ENCODE results near the gene PRKCA. TPM values are rescaled to one million over a fixed set of nuclear protein-coding genes. Genes with fewer than 3 reads are reported as not detected.

PRKCA gene
- total RNA-seq, 1 experiment from 2014 or later: 20.7 TPM

DNA sequence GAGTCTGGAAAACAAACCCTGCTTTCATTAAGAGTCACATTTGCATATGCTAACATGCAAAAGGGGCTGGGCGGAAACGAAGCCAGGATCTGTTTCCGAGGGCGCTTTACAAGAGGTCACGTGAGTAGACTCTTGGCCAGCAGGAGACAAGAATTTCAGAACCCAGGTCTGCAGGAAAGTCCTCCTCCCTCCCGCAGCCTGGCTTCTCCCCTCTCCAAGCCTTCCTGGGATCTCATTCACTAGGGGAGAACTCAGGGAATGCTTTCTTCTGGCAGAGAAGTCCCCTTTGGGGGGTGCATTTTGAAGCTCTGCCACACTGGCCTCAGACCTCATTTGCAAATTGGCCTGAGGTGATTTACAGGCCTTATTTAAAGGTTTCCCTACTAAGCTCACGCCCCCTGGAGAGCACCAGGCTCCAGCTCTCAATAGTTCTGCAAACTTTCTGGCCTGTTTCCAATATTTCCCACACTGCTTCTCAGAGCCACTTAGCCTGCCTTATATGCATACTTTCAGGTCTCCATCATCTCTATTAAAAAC lies 475.3 kb downstream of the PRKCA start:
- Mint-ChIP-seq H3K4me3 (ENCODE audit: unreplicated experiment) (no peak overlapping the region), H3K9me3 (ENCODE audit: unreplicated experiment) (no peaks in the 10 kb centered on the region), H3K36me3 (ENCODE audit: insufficient read depth, unreplicated experiment) (no peaks in the 10 kb centered on the region), H3K27me3 (ENCODE audit: insufficient read depth, unreplicated experiment) (no peaks in the 10 kb centered on the region), H3K4me1 (ENCODE audit: insufficient read depth, unreplicated experiment) (no peaks in the 10 kb centered on the region), H3K27ac (ENCODE audit: low read depth, unreplicated experiment) (no peak overlapping the region)
- ChIA-PET POLR2A (no interaction called here), CTCF (interaction anchor here (0.6 kb wide), 1 partner anchor 49 kb away, joined by 3 read pairs; no protein-coding TSS in a partner anchor)
- intact Hi-C loops (cut with micrococcal nuclease): no loop called here
- BruUV-seq (replicated peaks): no TSS peak
- DNase-seq (ENCODE audit: unreplicated experiment): no peak
- no peak for TF ChIP-seq CTCF (IDR thresholded peaks at IDR 0.05; ENCODE audit: unreplicated experiment)

DNA sequence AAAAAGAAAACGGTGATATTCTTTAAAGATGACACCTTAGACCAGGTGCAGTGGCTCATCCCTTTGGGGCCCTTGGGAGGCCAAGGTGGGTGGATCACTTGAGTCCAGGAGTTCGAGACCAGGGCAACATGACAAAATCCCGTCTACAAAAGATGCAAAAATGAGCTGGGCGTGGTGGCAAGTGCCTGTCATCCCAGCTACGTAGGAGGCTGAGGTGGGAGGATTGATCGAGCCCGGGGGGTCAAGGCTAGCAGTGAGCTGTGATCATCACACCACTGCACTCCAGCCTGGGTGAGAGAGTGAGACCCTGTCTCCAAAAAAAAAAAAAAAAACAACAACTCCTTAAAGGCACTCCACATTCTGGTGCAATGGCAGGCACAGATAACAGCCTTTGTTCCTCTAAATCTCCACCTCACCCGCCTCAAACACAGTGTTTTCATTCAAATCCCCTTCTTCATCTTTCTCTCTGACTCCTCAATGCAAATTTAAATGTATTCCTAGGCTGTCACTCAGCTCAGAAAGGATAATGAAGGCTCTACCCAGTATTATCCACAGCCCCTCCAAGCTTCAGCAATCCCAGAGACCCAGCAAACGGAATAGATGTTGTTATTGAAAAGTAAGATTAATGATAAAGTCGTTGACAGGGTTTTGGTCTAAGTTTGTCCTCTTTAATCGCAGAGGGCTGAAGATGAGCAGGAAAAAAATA lies 476.3 kb downstream of the PRKCA start:
- no peaks in the 10 kb centered on the region for H3K4me1 Mint-ChIP-seq (ENCODE audit: insufficient read depth, unreplicated experiment)

GRCh38 chr17:66779237-66779606 lies 476.8 kb downstream of the PRKCA start:
- BruUV-seq (replicated peaks): no TSS peak
- POLR2A ChIA-PET: no interaction called here
- Mint-ChIP-seq H3K27ac (ENCODE audit: low read depth, unreplicated experiment) (no peak overlapping the region), H3K4me1 (ENCODE audit: insufficient read depth, unreplicated experiment) (no peaks in the 10 kb centered on the region), H3K36me3 (ENCODE audit: insufficient read depth, unreplicated experiment) (no peaks in the 10 kb centered on the region), H3K9me3 (ENCODE audit: unreplicated experiment) (no peaks in the 10 kb centered on the region), H3K27me3 (ENCODE audit: insufficient read depth, unreplicated experiment) (no peaks in the 10 kb centered on the region), H3K4me3 (ENCODE audit: unreplicated experiment) (no peak overlapping the region)
- DNase-seq (ENCODE audit: unreplicated experiment): no peak
- CTCF ChIA-PET: interaction anchor here (0.6 kb wide), 2 partner anchors 15 to 51 kb away, joined by 3 read pairs; no protein-coding TSS in a partner anchor
- intact Hi-C loops (cut with micrococcal nuclease): no loop called here
- no peak for TF ChIP-seq CTCF (IDR thresholded peaks at IDR 0.05; ENCODE audit: unreplicated experiment)

More for the DNA sequence above, 476.3 kb downstream of the PRKCA start:
- intact Hi-C loops (cut with micrococcal nuclease): no loop called here
- CTCF ChIA-PET: interaction anchor here (0.6 kb wide), 1 partner anchor 15 kb away, joined by 3 read pairs; no protein-coding TSS in a partner anchor
- DNase-seq (ENCODE audit: unreplicated experiment): no peak
- no TSS peak for BruUV-seq (replicated peaks)
- POLR2A ChIA-PET: no interaction called here
- no peaks in the 10 kb centered on the region for H3K36me3 Mint-ChIP-seq (ENCODE audit: insufficient read depth, unreplicated experiment)
- H3K9me3 Mint-ChIP-seq (ENCODE audit: unreplicated experiment): no peaks in the 10 kb centered on the region
- no peaks in the 10 kb centered on the region for H3K27me3 Mint-ChIP-seq (ENCODE audit: insufficient read depth, unreplicated experiment)
- no peak overlapping the region for H3K27ac Mint-ChIP-seq (ENCODE audit: low read depth, unreplicated experiment)
- TF ChIP-seq CTCF (IDR thresholded peaks at IDR 0.05; ENCODE audit: unreplicated experiment): no peak
- no peak overlapping the region for H3K4me3 Mint-ChIP-seq (ENCODE audit: unreplicated experiment)

GRCh38 chr17:66781135-66781534 lies 478.7 kb downstream of the PRKCA start:
- H3K4me1 Mint-ChIP-seq (ENCODE audit: insufficient read depth, unreplicated experiment): no peaks in the 10 kb centered on the region
- no TSS peak for BruUV-seq (replicated peaks)
- no peaks in the 10 kb centered on the region for H3K36me3 Mint-ChIP-seq (ENCODE audit: insufficient read depth, unreplicated experiment)
- no peak for DNase-seq (ENCODE audit: unreplicated experiment)
- TF ChIP-seq CTCF (IDR thresholded peaks at IDR 0.05; ENCODE audit: unreplicated experiment): no peak
- no peak overlapping the region for H3K27ac Mint-ChIP-seq (ENCODE audit: low read depth, unreplicated experiment)
- CTCF ChIA-PET: no interaction called here
- POLR2A ChIA-PET: no interaction called here
- no peaks in the 10 kb centered on the region for H3K9me3 Mint-ChIP-seq (ENCODE audit: unreplicated experiment)
- intact Hi-C loops (cut with micrococcal nuclease): no loop called here
- no peak overlapping the region for H3K4me3 Mint-ChIP-seq (ENCODE audit: unreplicated experiment)
- H3K27me3 Mint-ChIP-seq (ENCODE audit: insufficient read depth, unreplicated experiment): no peaks in the 10 kb centered on the region

Data from MCF 10A (cell line).